CD4-positive, alpha-beta memory T cell (primary cell): Measurements from ENCODE around the gene NGEF. TPM values are rescaled to one million over a fixed set of nuclear protein-coding genes. Genes with fewer than 3 reads are reported as not detected.

ENCODE experiments used
- CTCF ChIA-PET: fragments of 350-600 bp; sonication (Branson Sonifier 250); formaldehyde crosslinking; loops from one replicate; lab custom pipeline; 2021; ENCODE audit warnings: inconsistent platforms; ENCODE audit not compliant: partially characterized antibody; lab: Charles Lee
- POLR2A ChIA-PET: fragments of 350-600 bp; sonication (Branson Sonifier 250); formaldehyde crosslinking; loops from one replicate; lab custom pipeline; 2021; ENCODE audit not compliant: partially characterized antibody; lab: Charles Lee
- DNase-seq, 5 donors: peaks; one replicate each; pipeline versions ENCODE4 v3.0.0 to v3.0.0-alpha.2; 2020 to 2022; ENCODE audit warnings: mixed read lengths in 1 of 5
- H3K27ac ChIP-seq: one replicate; pipeline ENCODE4 v1.7.0; 2013; ENCODE audit warnings: low read depth, low read length
- H3K27me3 ChIP-seq: 2 replicates; pipeline ENCODE4 v1.7.0; 2013; ENCODE audit warnings: mild to moderate bottlenecking, low read length, moderate library complexity; ENCODE audit not compliant: insufficient read depth
- H3K36me3 ChIP-seq: 2 replicates; pipeline ENCODE4 v1.7.0; 2013; ENCODE audit warnings: mild to moderate bottlenecking, low read length, moderate library complexity; ENCODE audit not compliant: insufficient read depth
- H3K4me1 ChIP-seq: 2 replicates; pipeline ENCODE4 v1.7.0; 2013; ENCODE audit warnings: mild to moderate bottlenecking, low read length, moderate library complexity; ENCODE audit not compliant: insufficient read depth
- H3K4me3 ChIP-seq, 2 donors: one replicate each; pipeline ENCODE4 v1.7.0; 2013; ENCODE audit warnings: low read length in 2 of 2, mild to moderate bottlenecking in 1 of 2
- H3K9me3 ChIP-seq, 2 donors: one replicate each; pipeline ENCODE4 v1.7.0; 2013; ENCODE audit warnings: low read length in 2 of 2, control low read depth in 1 of 2; ENCODE audit not compliant: control insufficient read depth in 1 of 2
- H3K27ac Mint-ChIP-seq, 7 donors: one replicate each; pipeline ENCODE4 v1.8.0; 2020 to 2021; ENCODE audit warnings: mixed read lengths in 7 of 7, mild to moderate bottlenecking in 6 of 7, inconsistent platforms in 3 of 7, moderate library complexity in 3 of 7
- H3K27me3 Mint-ChIP-seq, 2 donors: one replicate each; pipeline ENCODE4 v1.8.0; 2020 to 2021; ENCODE audit warnings: mixed read lengths in 2 of 2
- H3K36me3 Mint-ChIP-seq, 2 donors: one replicate each; pipeline ENCODE4 v1.8.0; 2020 to 2021; ENCODE audit warnings: mixed read lengths in 2 of 2, inconsistent platforms in 1 of 2, mild to moderate bottlenecking in 1 of 2
- H3K4me1 Mint-ChIP-seq, 4 donors: one replicate each; pipeline ENCODE4 v1.8.0; 2020 to 2021; ENCODE audit warnings: mixed read lengths in 4 of 4, mild to moderate bottlenecking in 1 of 4
- H3K4me3 Mint-ChIP-seq, 8 donors: one replicate each; pipeline ENCODE4 v1.8.0; 2020 to 2021; ENCODE audit warnings: mixed read lengths in 8 of 8, mild to moderate bottlenecking in 7 of 8, moderate library complexity in 6 of 8, inconsistent platforms in 3 of 8
- H3K9me3 Mint-ChIP-seq, 8 donors: one replicate each; pipeline ENCODE4 v1.8.0; 2020 to 2021; ENCODE audit warnings: mixed read lengths in 8 of 8, mild to moderate bottlenecking in 5 of 8, inconsistent platforms in 3 of 8, moderate library complexity in 1 of 8
- intact Hi-C: fragments of 100-400 bp; cut with micrococcal nuclease; formaldehyde crosslinking; loops from one replicate; pipeline ENCODE4 v1.15.1; 2023
- polyA plus RNA-seq, 2 donors: library from polyadenylated mRNA; unstranded; fragments of 300-500 nt; fragmentation: Illumina TruSeq; gene quantifications; one replicate each; pipeline ENCODE4 v1.2.3, GENCODE V29; 2021
- total RNA-seq, 2 experiments: library from RNA; stranded (reverse); gene quantifications; one replicate each; pipeline ENCODE4 v1.2.3, GENCODE V29; 2021

NGEF gene
- total and polyA plus RNA-seq, 4 experiments from 2014 or later, result not detected

DNA sequence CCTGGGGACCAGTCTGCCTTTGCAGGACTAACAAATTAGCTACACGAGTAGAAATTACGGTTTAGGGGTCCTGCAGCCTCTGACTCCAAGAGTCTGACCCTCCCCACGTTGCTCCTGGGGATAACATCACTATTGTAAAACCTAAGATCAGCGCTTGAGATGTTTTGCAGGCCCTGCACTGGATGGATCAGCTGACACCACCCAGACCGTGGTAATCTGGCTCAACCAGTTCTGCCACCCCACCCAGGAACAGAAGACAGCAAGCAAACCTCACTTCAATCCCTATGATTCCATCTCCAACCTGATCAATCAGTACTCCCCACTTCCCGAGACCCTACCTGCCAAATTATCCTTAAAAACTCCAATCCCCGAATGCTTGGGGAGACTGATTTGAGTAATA, 31.7 kb downstream of the NGEF start:
- peaks cover 0 to 4% of the 10 kb centered on the region in 2 donors for H3K9me3 ChIP-seq
- H3K4me3 ChIP-seq, result no peak overlapping the region
- no peak overlapping the region for H3K27ac Mint-ChIP-seq
- no peak overlapping the region for H3K4me3 Mint-ChIP-seq
- peaks cover 11 to 22% of the 10 kb centered on the region in 2 donors for H3K27me3 Mint-ChIP-seq
- no peak for DNase-seq
- H3K4me1 ChIP-seq, result no peaks in the 10 kb centered on the region
- intact Hi-C loops, result no loop called here
- POLR2A ChIA-PET, result no interaction called here
- H3K36me3 ChIP-seq, result no peaks in the 10 kb centered on the region
- no peaks in the 10 kb centered on the region for H3K4me1 Mint-ChIP-seq
- CTCF ChIA-PET, result interaction anchor here (1.3 kb wide), 1 partner anchor 48 kb away, joined by 4 read pairs; no protein-coding TSS in a partner anchor
- H3K9me3 Mint-ChIP-seq, result peaks cover 0 to 16% (median 5%) of the 10 kb centered on the region in 8 donors
- no peak overlapping the region for H3K27ac ChIP-seq
- peaks cover 0 to 4% of the 10 kb centered on the region in 2 donors for H3K36me3 Mint-ChIP-seq
- H3K27me3 ChIP-seq, result no peaks in the 10 kb centered on the region

- Mint-ChIP-seq H3K4me1 (no peaks in the 10 kb centered on the region), H3K27ac (no peak overlapping the region), H3K27me3 (peaks cover 9 to 22% of the 10 kb centered on the region in 2 donors), H3K4me3 (no peak overlapping the region), H3K36me3 (no peaks in the 10 kb centered on the region), H3K9me3 (peaks cover 0 to 11% (median 0%) of the 10 kb centered on the region in 8 donors)
- Histone ChIP-seq H3K27me3 (no peaks in the 10 kb centered on the region), H3K4me1 (no peaks in the 10 kb centered on the region), H3K36me3 (no peaks in the 10 kb centered on the region), H3K27ac (no peak overlapping the region), H3K9me3 (no peaks in the 10 kb centered on the region), H3K4me3 (no peak overlapping the region)
- DNase-seq, result no peak
- CTCF ChIA-PET, result interaction anchor here (1.3 kb wide), 1 partner anchor 48 kb away, joined by 4 read pairs; no protein-coding TSS in a partner anchor
- intact Hi-C loops, result no loop called here
- POLR2A ChIA-PET, result no interaction called here
Observed at GRCh38 chr2:232980683-232981082, 32.4 kb downstream of the NGEF start.

GRCh38 chr2:232979871-232980461, 33.1 kb downstream of the NGEF start:
- Histone ChIP-seq H3K9me3 (no peaks in the 10 kb centered on the region), H3K36me3 (no peaks in the 10 kb centered on the region), H3K27ac (no peak overlapping the region), H3K27me3 (no peaks in the 10 kb centered on the region), H3K4me1 (no peaks in the 10 kb centered on the region), H3K4me3 (no peak overlapping the region)
- ChIA-PET POLR2A (no interaction called here), CTCF (interaction anchor here (1.3 kb wide), 1 partner anchor 49 kb away, joined by 4 read pairs; no protein-coding TSS in a partner anchor)
- H3K27me3 Mint-ChIP-seq, result peaks cover 9 to 20% of the 10 kb centered on the region in 2 donors
- H3K9me3 Mint-ChIP-seq, result peaks cover 0 to 8% (median 0%) of the 10 kb centered on the region in 8 donors
- no peak for DNase-seq
- no peak overlapping the region for H3K27ac Mint-ChIP-seq
- H3K4me3 Mint-ChIP-seq, result no peak overlapping the region
- H3K36me3 Mint-ChIP-seq, result no peaks in the 10 kb centered on the region
- intact Hi-C loops, result no loop called here
- no peaks in the 10 kb centered on the region for H3K4me1 Mint-ChIP-seq

DNA sequence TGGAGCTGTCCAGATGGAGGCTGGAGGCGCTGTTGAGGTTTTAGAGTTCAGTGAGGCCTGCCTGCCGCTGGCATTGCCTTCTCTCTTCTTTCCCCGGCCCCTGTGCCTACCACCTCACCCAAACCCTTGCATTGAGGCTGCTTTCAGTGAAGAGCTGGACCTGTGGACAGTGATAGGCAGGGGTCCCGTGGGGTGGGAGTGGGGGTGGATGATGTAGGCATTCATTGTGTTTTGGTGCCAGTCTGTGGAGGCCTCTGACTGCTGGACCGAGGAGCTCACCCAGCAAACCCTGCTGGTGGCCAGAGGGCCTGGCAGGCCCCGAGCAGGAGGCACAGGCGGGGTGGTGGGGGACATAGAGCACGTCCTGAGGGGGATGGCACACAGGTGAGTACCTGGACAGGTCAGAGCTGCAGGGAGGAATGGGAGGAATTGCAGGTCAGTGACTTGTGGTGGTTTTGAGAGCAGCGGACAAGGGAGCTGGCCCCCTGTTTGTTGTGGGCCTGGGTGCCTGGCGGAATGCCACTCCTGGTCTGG, 35.6 kb downstream of the NGEF start:
- Mint-ChIP-seq H3K9me3 (no peaks in the 10 kb centered on the region), H3K27me3 (peaks cover 0 to 17% of the 10 kb centered on the region in 2 donors), H3K36me3 (no peaks in the 10 kb centered on the region), H3K4me3 (no peak overlapping the region), H3K4me1 (no peaks in the 10 kb centered on the region), H3K27ac (no peak overlapping the region)
- DNase-seq, result no peak
- ChIA-PET CTCF (no interaction called here), POLR2A (no interaction called here)
- H3K4me3 ChIP-seq, result no peak overlapping the region
- no peaks in the 10 kb centered on the region for H3K9me3 ChIP-seq
- H3K27me3 ChIP-seq, result no peaks in the 10 kb centered on the region
- H3K27ac ChIP-seq, result no peak overlapping the region
- intact Hi-C loops, result no loop called here
- no peaks in the 10 kb centered on the region for H3K36me3 ChIP-seq
- no peaks in the 10 kb centered on the region for H3K4me1 ChIP-seq

- Histone ChIP-seq H3K4me1 (no peaks in the 10 kb centered on the region), H3K9me3 (no peaks in the 10 kb centered on the region), H3K36me3 (no peaks in the 10 kb centered on the region), H3K27me3 (no peaks in the 10 kb centered on the region), H3K4me3 (no peak overlapping the region), H3K27ac (no peak overlapping the region)
- Mint-ChIP-seq H3K4me3 (no peak overlapping the region), H3K4me1 (no peaks in the 10 kb centered on the region), H3K27ac (peak overlapping the region in 1 of 7 donors; percentile 6), H3K9me3 (no peaks in the 10 kb centered on the region), H3K27me3 (peaks cover 0 to 17% of the 10 kb centered on the region in 2 donors), H3K36me3 (no peaks in the 10 kb centered on the region)
- CTCF ChIA-PET, result no interaction called here
- intact Hi-C loops, result no loop called here
- DNase-seq, result no peak
- POLR2A ChIA-PET, result no interaction called here
Observed at GRCh38 chr2:232976666-232977437, 36.2 kb downstream of the NGEF start.

DNA sequence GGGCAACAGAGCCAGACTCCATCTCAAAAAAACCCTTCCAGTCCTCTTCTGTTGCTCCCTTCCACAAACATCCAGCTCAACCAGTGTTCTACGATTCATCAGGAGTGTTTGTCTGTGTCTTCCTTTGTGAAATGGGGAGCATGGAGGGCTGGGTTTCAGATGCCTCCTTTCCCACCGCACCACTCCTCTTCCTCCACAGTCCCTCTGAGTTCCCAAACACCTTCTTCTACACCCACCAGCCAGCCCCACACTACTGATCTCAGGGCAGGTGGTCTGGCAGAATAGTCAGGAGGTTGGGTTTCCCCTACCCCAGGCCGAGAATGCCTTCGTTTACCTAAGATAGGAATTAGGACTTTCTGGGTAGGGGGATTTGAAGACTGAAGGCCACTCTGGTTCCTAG, 36.9 kb downstream of the NGEF start:
- Histone ChIP-seq H3K27ac (no peak overlapping the region), H3K4me3 (no peak overlapping the region), H3K27me3 (no peaks in the 10 kb centered on the region), H3K36me3 (no peaks in the 10 kb centered on the region), H3K9me3 (no peaks in the 10 kb centered on the region), H3K4me1 (no peaks in the 10 kb centered on the region)
- ChIA-PET CTCF (no interaction called here), POLR2A (no interaction called here)
- H3K9me3 Mint-ChIP-seq, result no peaks in the 10 kb centered on the region
- H3K4me1 Mint-ChIP-seq, result no peaks in the 10 kb centered on the region
- peaks cover 0 to 10% of the 10 kb centered on the region in 2 donors for H3K27me3 Mint-ChIP-seq
- intact Hi-C loops, result no loop called here
- no peak overlapping the region for H3K27ac Mint-ChIP-seq
- DNase-seq, result no peak
- H3K36me3 Mint-ChIP-seq, result no peaks in the 10 kb centered on the region
- no peak overlapping the region for H3K4me3 Mint-ChIP-seq

- Histone ChIP-seq H3K4me1 (no peaks in the 10 kb centered on the region), H3K27me3 (no peaks in the 10 kb centered on the region), H3K9me3 (no peaks in the 10 kb centered on the region), H3K4me3 (no peak overlapping the region), H3K27ac (no peak overlapping the region), H3K36me3 (no peaks in the 10 kb centered on the region)
- Mint-ChIP-seq H3K9me3 (no peaks in the 10 kb centered on the region), H3K4me3 (no peak overlapping the region), H3K27ac (no peak overlapping the region), H3K4me1 (no peaks in the 10 kb centered on the region), H3K27me3 (peaks cover 2 to 6% of the 10 kb centered on the region in 2 donors), H3K36me3 (no peaks in the 10 kb centered on the region)
- ChIA-PET POLR2A (no interaction called here), CTCF (no interaction called here)
- intact Hi-C loops, result no loop called here
- DNase-seq, result no peak
Observed at GRCh38 chr2:232974396-232974795, 38.7 kb downstream of the NGEF start.
